Keratinocyte (primary cell): Measurements from ENCODE around the gene IGFBP5.

Source experiments
- EZH2 ChIP-seq: IDR thresholded peaks from one replicate; pipeline ENCODE4 v1.6.1; 2012; ENCODE audit warnings: inconsistent platforms, mild to moderate bottlenecking, low read length, moderate library complexity
- TF ChIP-seq, protein P1 (sequence below), 3 experiments: IDR thresholded peaks in 1 of 3; conservative IDR thresholded peaks in 1 of 3; optimal IDR thresholded peaks in 1 of 3; 2 replicates in 2 of 3; 3 replicates in 1 of 3; pipeline versions ENCODE3 to v1.5.1; 2011; ENCODE audit warnings: low read length in 3 of 3, mild to moderate bottlenecking in 3 of 3, moderate library complexity in 2 of 3, control low read depth in 1 of 3, inconsistent platforms in 1 of 3; ENCODE audit not compliant: insufficient read depth in 2 of 3; ENCODE audit errors: extremely low read depth in 1 of 3

- TF ChIP-seq, protein P1, sequence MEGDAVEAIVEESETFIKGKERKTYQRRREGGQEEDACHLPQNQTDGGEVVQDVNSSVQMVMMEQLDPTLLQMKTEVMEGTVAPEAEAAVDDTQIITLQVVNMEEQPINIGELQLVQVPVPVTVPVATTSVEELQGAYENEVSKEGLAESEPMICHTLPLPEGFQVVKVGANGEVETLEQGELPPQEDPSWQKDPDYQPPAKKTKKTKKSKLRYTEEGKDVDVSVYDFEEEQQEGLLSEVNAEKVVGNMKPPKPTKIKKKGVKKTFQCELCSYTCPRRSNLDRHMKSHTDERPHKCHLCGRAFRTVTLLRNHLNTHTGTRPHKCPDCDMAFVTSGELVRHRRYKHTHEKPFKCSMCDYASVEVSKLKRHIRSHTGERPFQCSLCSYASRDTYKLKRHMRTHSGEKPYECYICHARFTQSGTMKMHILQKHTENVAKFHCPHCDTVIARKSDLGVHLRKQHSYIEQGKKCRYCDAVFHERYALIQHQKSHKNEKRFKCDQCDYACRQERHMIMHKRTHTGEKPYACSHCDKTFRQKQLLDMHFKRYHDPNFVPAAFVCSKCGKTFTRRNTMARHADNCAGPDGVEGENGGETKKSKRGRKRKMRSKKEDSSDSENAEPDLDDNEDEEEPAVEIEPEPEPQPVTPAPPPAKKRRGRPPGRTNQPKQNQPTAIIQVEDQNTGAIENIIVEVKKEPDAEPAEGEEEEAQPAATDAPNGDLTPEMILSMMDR (optimal IDR thresholded peaks at IDR 0.05 in 1 of 3, IDR thresholded peaks at IDR 0.05 in 1 of 3, conservative IDR thresholded peaks at IDR 0.05 in 1 of 3; ENCODE audit: extremely low read depth in 1 of 3, insufficient read depth in 2 of 3, low read length in 3 of 3), result no peak
- no peak for TF ChIP-seq EZH2
These were observed 36.1 kb downstream of the IGFBP5 start for GRCh38 chr2:216659276-216659675.
